GM23338 (cell line): ENCODE data around the gene CNIH3. TPM values are rescaled to one million over a fixed set of nuclear protein-coding genes. Genes with fewer than 3 reads are reported as not detected.

ENCODE experiments used
- ATAC-seq: fragments of 200-7000 bp; cut with Tn5 transposase; 3 replicates; pipeline ENCODE4 v1.9.1; 2020
- DNase-seq: peaks from one replicate; pipeline ENCODE4 v3.0.0-alpha.2; 2015; ENCODE audit warnings: low spot score
- H2AFZ ChIP-seq: fragments of 200-600 bp; sonication (generic); 2 replicates; pipeline ENCODE4 v1.8.0; 2016; ENCODE audit warnings: antibody characterized with exemption, mild to moderate bottlenecking, moderate library complexity
- H3F3A ChIP-seq: fragments of 200-600 bp; sonication (generic); replicated peaks from 2 replicates; pipeline ENCODE4 v1.8.0; 2017; ENCODE audit warnings: antibody characterized with exemption, mixed run types, low read depth
- H3K27ac ChIP-seq: fragments of 200-600 bp; sonication (generic); 2 replicates; pipeline ENCODE4 v1.6.1; 2016; ENCODE audit warnings: low read depth
- H3K27me3 ChIP-seq: fragments of 200-600 bp; sonication (generic); 2 replicates; pipeline ENCODE4 v1.8.0; 2016; ENCODE audit warnings: mild to moderate bottlenecking, mixed run types, moderate library complexity; ENCODE audit not compliant: insufficient read depth
- H3K36me3 ChIP-seq: fragments of 200-600 bp; sonication (generic); 2 replicates; pipeline ENCODE4 v1.8.0; 2016; ENCODE audit warnings: mild to moderate bottlenecking; ENCODE audit not compliant: insufficient read depth
- H3K4me1 ChIP-seq: fragments of 200-600 bp; sonication (generic); 2 replicates; pipeline ENCODE4 v1.8.0; 2016; ENCODE audit warnings: mild to moderate bottlenecking, moderate library complexity; ENCODE audit not compliant: insufficient read depth
- H3K4me2 ChIP-seq: fragments of 200-600 bp; sonication (generic); 2 replicates; pipeline ENCODE4 v1.7.1; 2017; ENCODE audit warnings: mixed run types
- H3K4me3 ChIP-seq: fragments of 200-600 bp; sonication (generic); 2 replicates; pipeline ENCODE4 v1.6.1; 2016; ENCODE audit warnings: mixed run types
- H3K79me2 ChIP-seq: fragments of 200-600 bp; sonication (generic); replicated peaks from 2 replicates; pipeline ENCODE4 v1.8.0; 2017; ENCODE audit warnings: mild to moderate bottlenecking; ENCODE audit not compliant: insufficient read depth
- H3K9me2 ChIP-seq: fragments of 200-600 bp; sonication (generic); 2 replicates; pipeline ENCODE4 v1.8.0; 2017; ENCODE audit not compliant: insufficient read depth
- H4K20me1 ChIP-seq: fragments of 200-600 bp; sonication (generic); replicated peaks from 2 replicates; pipeline ENCODE4 v1.8.0; 2017; ENCODE audit warnings: mild to moderate bottlenecking; ENCODE audit not compliant: insufficient read depth
- H3K27ac Mint-ChIP-seq: 2 replicates; pipeline ENCODE4 v1.8.0; 2020; ENCODE audit warnings: inconsistent platforms, mild to moderate bottlenecking, moderate library complexity, mixed read lengths
- H3K27me3 Mint-ChIP-seq: 3 replicates; pipeline ENCODE4 v1.8.0; 2022; ENCODE audit warnings: low read depth, mild to moderate bottlenecking, moderate library complexity, mixed read lengths, inconsistent platforms; ENCODE audit not compliant: insufficient read depth, poor library complexity
- H3K36me3 Mint-ChIP-seq: 3 replicates; pipeline ENCODE4 v1.8.0; 2021; ENCODE audit warnings: low read depth, mild to moderate bottlenecking, inconsistent platforms, moderate library complexity, mixed read lengths
- H3K4me1 Mint-ChIP-seq: 3 replicates; pipeline ENCODE4 v1.8.0; 2020; ENCODE audit warnings: mild to moderate bottlenecking, inconsistent platforms, mixed read lengths
- H3K4me3 Mint-ChIP-seq: 3 replicates; pipeline ENCODE4 v1.8.0; 2021; ENCODE audit warnings: moderate library complexity, mild to moderate bottlenecking, inconsistent platforms, mixed read lengths
- H3K9me3 Mint-ChIP-seq: 3 replicates; pipeline ENCODE4 v1.8.0; 2020; ENCODE audit warnings: moderate library complexity, mild to moderate bottlenecking, inconsistent platforms, mixed read lengths
- CTCF ChIP-seq, 2 experiments: fragments of 200-600 bp in 1 of 2; sonication (generic) in 1 of 2; conservative IDR thresholded peaks; 2 replicates each; pipeline versions ENCODE4 v1.5.1 to v1.6.1; 2016 to 2017; ENCODE audit warnings: antibody characterized with exemption in 2 of 2, low read depth in 2 of 2, mild to moderate bottlenecking in 2 of 2, moderate library complexity in 1 of 2
- NANOG ChIP-seq: IDR thresholded peaks from 2 replicates; pipeline ENCODE4 v1.6.1; 2016; ENCODE audit warnings: antibody characterized with exemption, borderline replicate concordance
- POLR2AphosphoS5 ChIP-seq: IDR thresholded peaks from 2 replicates; pipeline ENCODE4 v1.6.1; 2016; ENCODE audit warnings: antibody characterized with exemption, low read depth
- ZNF114 ChIP-seq: fragments of 250-450 bp; sonication (Bioruptor Pico); IDR thresholded peaks from 2 replicates; pipeline ENCODE4 v1.5.0; 2020; ENCODE audit warnings: mild to moderate bottlenecking, moderate library complexity
- ZNF331 ChIP-seq: fragments of 250-450 bp; sonication (Bioruptor Pico); IDR thresholded peaks from 2 replicates; pipeline ENCODE4 v1.5.0; 2020; ENCODE audit warnings: low read depth, mild to moderate bottlenecking, moderate library complexity
- polyA plus RNA-seq: library from polyadenylated mRNA; unstranded; fragments of >200 nt; fragmentation: Nextera tagmentation; extraction: Ambion mirVana; gene quantifications from 2 replicates; pipeline ENCODE4 v1.2.1, GENCODE V29; 2016
- total RNA-seq: library from RNA; depleted of rRNA; stranded (reverse); fragments of >200 nt; shearing (Covaris generic); gene quantifications from 2 replicates; pipeline ENCODE4 v1.2.3, GENCODE V29; 2014
- TF ChIP-seq, protein P1 (sequence below): fragments of 250-450 bp; sonication (Bioruptor Pico); IDR thresholded peaks from 2 replicates; pipeline ENCODE4 v1.5.0; 2020; ENCODE audit warnings: mild to moderate bottlenecking, moderate library complexity
- TF ChIP-seq, protein P2 (sequence below): IDR thresholded peaks from 2 replicates; pipeline ENCODE4 v1.6.1; 2016; ENCODE audit warnings: antibody characterized with exemption

Gene CNIH3
- total and polyA plus RNA-seq, 2 experiments from 2014 or later, result 3.6 to 5.1 TPM

DNA sequence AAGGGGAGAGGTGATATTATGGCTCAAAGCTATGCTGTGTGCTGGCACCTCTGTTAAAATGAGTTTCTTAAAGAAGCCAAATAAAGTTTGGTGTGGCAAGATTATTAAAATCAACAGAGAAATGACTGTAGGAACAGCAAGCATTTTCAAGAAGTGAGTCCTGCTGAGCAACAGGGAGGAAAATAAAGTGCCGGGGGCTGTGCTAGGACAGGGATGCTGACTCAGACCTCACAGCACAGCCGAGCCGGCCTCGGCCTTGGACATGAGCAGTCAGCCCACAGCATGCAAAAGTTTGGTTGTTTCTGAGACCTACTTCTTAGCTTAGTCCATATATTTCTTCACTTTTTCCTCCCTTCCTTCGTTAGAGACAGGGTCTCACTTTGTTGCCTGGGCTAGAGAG lies 19.2 kb downstream of the CNIH3 start (continued):
- TF ChIP-seq, protein P1, sequence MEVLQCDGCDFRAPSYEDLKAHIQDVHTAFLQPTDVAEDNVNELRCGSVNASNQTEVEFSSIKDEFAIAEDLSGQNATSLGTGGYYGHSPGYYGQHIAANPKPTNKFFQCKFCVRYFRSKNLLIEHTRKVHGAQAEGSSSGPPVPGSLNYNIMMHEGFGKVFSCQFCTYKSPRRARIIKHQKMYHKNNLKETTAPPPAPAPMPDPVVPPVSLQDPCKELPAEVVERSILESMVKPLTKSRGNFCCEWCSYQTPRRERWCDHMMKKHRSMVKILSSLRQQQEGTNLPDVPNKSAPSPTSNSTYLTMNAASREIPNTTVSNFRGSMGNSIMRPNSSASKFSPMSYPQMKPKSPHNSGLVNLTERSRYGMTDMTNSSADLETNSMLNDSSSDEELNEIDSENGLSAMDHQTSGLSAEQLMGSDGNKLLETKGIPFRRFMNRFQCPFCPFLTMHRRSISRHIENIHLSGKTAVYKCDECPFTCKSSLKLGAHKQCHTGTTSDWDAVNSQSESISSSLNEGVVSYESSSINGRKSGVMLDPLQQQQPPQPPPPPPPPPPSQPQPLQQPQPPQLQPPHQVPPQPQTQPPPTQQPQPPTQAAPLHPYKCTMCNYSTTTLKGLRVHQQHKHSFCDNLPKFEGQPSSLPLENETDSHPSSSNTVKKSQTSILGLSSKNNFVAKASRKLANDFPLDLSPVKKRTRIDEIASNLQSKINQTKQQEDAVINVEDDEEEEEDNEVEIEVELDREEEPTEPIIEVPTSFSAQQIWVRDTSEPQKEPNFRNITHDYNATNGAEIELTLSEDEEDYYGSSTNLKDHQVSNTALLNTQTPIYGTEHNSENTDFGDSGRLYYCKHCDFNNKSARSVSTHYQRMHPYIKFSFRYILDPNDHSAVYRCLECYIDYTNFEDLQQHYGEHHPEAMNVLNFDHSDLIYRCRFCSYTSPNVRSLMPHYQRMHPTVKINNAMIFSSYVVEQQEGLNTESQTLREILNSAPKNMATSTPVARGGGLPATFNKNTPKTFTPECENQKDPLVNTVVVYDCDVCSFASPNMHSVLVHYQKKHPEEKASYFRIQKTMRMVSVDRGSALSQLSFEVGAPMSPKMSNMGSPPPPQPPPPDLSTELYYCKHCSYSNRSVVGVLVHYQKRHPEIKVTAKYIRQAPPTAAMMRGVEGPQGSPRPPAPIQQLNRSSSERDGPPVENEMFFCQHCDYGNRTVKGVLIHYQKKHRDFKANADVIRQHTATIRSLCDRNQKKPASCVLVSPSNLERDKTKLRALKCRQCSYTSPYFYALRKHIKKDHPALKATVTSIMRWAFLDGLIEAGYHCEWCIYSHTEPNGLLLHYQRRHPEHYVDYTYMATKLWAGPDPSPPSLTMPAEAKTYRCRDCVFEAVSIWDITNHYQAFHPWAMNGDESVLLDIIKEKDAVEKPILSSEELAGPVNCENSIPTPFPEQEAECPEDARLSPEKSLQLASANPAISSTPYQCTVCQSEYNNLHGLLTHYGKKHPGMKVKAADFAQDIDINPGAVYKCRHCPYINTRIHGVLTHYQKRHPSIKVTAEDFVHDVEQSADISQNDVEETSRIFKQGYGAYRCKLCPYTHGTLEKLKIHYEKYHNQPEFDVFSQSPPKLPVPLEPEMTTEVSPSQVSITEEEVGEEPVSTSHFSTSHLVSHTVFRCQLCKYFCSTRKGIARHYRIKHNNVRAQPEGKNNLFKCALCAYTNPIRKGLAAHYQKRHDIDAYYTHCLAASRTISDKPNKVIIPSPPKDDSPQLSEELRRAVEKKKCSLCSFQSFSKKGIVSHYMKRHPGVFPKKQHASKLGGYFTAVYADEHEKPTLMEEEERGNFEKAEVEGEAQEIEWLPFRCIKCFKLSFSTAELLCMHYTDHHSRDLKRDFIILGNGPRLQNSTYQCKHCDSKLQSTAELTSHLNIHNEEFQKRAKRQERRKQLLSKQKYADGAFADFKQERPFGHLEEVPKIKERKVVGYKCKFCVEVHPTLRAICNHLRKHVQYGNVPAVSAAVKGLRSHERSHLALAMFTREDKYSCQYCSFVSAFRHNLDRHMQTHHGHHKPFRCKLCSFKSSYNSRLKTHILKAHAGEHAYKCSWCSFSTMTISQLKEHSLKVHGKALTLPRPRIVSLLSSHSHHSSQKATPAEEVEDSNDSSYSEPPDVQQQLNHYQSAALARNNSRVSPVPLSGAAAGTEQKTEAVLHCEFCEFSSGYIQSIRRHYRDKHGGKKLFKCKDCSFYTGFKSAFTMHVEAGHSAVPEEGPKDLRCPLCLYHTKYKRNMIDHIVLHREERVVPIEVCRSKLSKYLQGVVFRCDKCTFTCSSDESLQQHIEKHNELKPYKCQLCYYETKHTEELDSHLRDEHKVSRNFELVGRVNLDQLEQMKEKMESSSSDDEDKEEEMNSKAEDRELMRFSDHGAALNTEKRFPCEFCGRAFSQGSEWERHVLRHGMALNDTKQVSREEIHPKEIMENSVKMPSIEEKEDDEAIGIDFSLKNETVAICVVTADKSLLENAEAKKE (CRISPR knock-in tag), result no peak
- no peak for TF ChIP-seq ZNF331 (CRISPR knock-in tag)
- no peak for TF ChIP-seq POLR2AphosphoS5

DNA sequence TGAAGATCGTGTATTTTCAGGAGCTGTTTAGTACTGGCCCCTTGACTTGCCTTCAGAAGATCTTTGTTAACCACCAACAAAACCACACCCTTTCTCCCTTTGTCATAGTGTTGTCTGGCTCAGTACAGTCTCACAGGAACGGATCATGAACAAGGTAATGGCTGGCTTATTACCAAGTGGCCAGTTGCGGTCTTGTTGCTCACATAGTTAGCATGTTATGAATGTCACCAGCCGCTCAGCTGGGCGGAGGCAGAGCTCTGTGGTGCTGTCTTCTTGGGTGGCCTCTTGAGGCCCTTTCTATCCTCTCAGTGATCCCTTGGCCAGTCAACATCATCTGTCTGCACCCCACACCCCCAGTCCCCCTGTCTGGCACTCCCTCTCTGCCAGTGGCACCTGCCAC lies 21.4 kb downstream of the CNIH3 start:
- no peak overlapping the region for H3K27ac Mint-ChIP-seq
- ATAC-seq (no peak), DNase-seq (peak; percentile 15)
- no peaks in the 10 kb centered on the region for H3F3A ChIP-seq
- H3K36me3 ChIP-seq, result no peaks in the 10 kb centered on the region
- H3K4me2 ChIP-seq, result no peak overlapping the region
- peaks cover 8% of the 10 kb centered on the region for H3K4me1 ChIP-seq
- H3K27me3 ChIP-seq, result no peaks in the 10 kb centered on the region
- 0 out of 2 replicates have a peak, but pooled peaks cover 2% of the 10 kb centered on the region for H3K9me2 ChIP-seq
- H3K4me3 ChIP-seq, result no peak overlapping the region
- no peak overlapping the region for H3K4me3 Mint-ChIP-seq
- no peak overlapping the region for H3K27ac ChIP-seq
- peaks cover 34% of the 10 kb centered on the region for H3K4me1 Mint-ChIP-seq
- no peaks in the 10 kb centered on the region for H3K9me3 Mint-ChIP-seq
- no peaks in the 10 kb centered on the region for H3K36me3 Mint-ChIP-seq
- H3K27me3 Mint-ChIP-seq, result peaks cover 8% of the 10 kb centered on the region
- H2AFZ ChIP-seq, result no peak overlapping the region
- H4K20me1 ChIP-seq, result no peaks in the 10 kb centered on the region
- no peaks in the 10 kb centered on the region for H3K79me2 ChIP-seq
- TF ChIP-seq NANOG, result no peak
- TF ChIP-seq, protein P1 (CRISPR knock-in tag), result no peak
- TF ChIP-seq ZNF114 (CRISPR knock-in tag), result no peak
- no peak for TF ChIP-seq POLR2AphosphoS5
- no peak for TF ChIP-seq CTCF (conservative IDR thresholded peaks at IDR 0.05; ENCODE audit: low read depth in 2 of 2)
- TF ChIP-seq, protein P2, sequence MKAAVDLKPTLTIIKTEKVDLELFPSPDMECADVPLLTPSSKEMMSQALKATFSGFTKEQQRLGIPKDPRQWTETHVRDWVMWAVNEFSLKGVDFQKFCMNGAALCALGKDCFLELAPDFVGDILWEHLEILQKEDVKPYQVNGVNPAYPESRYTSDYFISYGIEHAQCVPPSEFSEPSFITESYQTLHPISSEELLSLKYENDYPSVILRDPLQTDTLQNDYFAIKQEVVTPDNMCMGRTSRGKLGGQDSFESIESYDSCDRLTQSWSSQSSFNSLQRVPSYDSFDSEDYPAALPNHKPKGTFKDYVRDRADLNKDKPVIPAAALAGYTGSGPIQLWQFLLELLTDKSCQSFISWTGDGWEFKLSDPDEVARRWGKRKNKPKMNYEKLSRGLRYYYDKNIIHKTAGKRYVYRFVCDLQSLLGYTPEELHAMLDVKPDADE, result no peak
